GM12878 (cell line): ENCODE data around the gene ITPR2.

Experiments
- E2F8 ChIP-seq: fragments of 450-650 bp; IDR thresholded peaks from 2 replicates; pipeline ENCODE4 v1.6.1; 2018; ENCODE audit warnings: mild to moderate bottlenecking, low read depth, moderate library complexity; ENCODE audit not compliant: partially characterized antibody
- KLF5 ChIP-seq: fragments of 450-650 bp; IDR thresholded peaks from 2 replicates; pipeline ENCODE4 v1.6.1; 2014; ENCODE audit warnings: mild to moderate bottlenecking; ENCODE audit not compliant: partially characterized antibody
- POLR2A ChIP-seq: IDR thresholded peaks from 2 replicates; pipeline ENCODE4 v1.6.1; 2011; ENCODE audit warnings: low read depth, mild to moderate bottlenecking, low read length
- POLR2AphosphoS2 ChIP-seq: IDR thresholded peaks from 2 replicates; pipeline ENCODE4 v1.6.1; 2011; ENCODE audit warnings: low read depth, mild to moderate bottlenecking, low read length, improper control_type of control experiment, moderate library complexity
- SIX5 ChIP-seq: IDR thresholded peaks from 2 replicates; pipeline ENCODE4 v1.6.1; 2011; ENCODE audit warnings: mild to moderate bottlenecking, low read depth, low read length, moderate library complexity; ENCODE audit not compliant: severe bottlenecking
- TBL1XR1 ChIP-seq: IDR thresholded peaks from 2 replicates; pipeline ENCODE4 v1.6.1; 2012; ENCODE audit warnings: low read depth, low read length, improper control_type of control experiment
- TCF12 ChIP-seq: IDR thresholded peaks from 2 replicates; pipeline ENCODE4 v1.6.1; 2011; ENCODE audit warnings: low read depth, mild to moderate bottlenecking, low read length
- TF ChIP-seq, protein P1 (sequence below), 3 experiments: IDR thresholded peaks in 2 of 3; conservative IDR thresholded peaks in 1 of 3; 2 replicates each; pipeline ENCODE4 v1.5.1; 2011; ENCODE audit warnings: low read depth in 3 of 3, low read length in 3 of 3, mild to moderate bottlenecking in 3 of 3, control low read depth in 2 of 3, moderate library complexity in 2 of 3, inconsistent platforms in 1 of 3, mixed read lengths in 1 of 3; ENCODE audit not compliant: control insufficient read depth in 2 of 3, insufficient read depth in 1 of 3; ENCODE audit errors: extremely low read depth in 1 of 3
- TF ChIP-seq, protein P2 (sequence below): IDR thresholded peaks from 2 replicates; pipeline ENCODE4 v1.6.1; 2011; ENCODE audit warnings: borderline replicate concordance, low read depth, mild to moderate bottlenecking, moderate library complexity, mixed read lengths, low read length; ENCODE audit not compliant: insufficient read depth; ENCODE audit errors: extremely low read length
- TF ChIP-seq, protein P3 (sequence below): IDR thresholded peaks from 2 replicates; pipeline ENCODE4 v1.6.1; 2012; ENCODE audit warnings: low read depth, low read length, improper control_type of control experiment
- TF ChIP-seq, protein P4 (sequence below): fragments of 450-650 bp; IDR thresholded peaks from 2 replicates; pipeline ENCODE4 v1.6.1; 2017; ENCODE audit warnings: mild to moderate bottlenecking
- TF ChIP-seq, protein P5 (sequence below): IDR thresholded peaks from 2 replicates; pipeline ENCODE4 v1.6.1; 2011; ENCODE audit warnings: low read depth, mild to moderate bottlenecking, low read length, moderate library complexity, borderline replicate concordance; ENCODE audit errors: extremely low read depth

DNA sequence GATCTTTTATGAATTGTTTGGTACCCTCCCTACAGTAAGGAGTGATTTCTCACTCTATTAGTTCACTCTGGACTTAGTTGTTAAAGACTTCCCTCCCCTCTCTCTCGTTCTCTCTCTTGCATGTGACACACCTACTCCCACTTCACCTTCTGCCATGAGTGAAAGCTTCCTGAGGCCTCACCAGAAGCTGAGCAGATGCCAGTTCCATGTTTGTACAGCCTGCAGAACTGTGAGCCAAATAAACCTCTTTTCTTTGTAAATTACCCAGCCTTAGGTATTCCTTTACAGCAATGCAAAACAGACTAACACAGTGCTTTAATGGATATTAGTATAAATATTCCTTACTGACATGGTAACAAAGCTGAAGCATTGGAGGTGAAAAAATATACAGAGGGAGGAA lies 450.0 kb downstream of the ITPR2 start:
- TF ChIP-seq, protein P1, sequence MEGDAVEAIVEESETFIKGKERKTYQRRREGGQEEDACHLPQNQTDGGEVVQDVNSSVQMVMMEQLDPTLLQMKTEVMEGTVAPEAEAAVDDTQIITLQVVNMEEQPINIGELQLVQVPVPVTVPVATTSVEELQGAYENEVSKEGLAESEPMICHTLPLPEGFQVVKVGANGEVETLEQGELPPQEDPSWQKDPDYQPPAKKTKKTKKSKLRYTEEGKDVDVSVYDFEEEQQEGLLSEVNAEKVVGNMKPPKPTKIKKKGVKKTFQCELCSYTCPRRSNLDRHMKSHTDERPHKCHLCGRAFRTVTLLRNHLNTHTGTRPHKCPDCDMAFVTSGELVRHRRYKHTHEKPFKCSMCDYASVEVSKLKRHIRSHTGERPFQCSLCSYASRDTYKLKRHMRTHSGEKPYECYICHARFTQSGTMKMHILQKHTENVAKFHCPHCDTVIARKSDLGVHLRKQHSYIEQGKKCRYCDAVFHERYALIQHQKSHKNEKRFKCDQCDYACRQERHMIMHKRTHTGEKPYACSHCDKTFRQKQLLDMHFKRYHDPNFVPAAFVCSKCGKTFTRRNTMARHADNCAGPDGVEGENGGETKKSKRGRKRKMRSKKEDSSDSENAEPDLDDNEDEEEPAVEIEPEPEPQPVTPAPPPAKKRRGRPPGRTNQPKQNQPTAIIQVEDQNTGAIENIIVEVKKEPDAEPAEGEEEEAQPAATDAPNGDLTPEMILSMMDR (IDR thresholded peaks at IDR 0.05 in 2 of 3, conservative IDR thresholded peaks at IDR 0.05 in 1 of 3; ENCODE audit: control insufficient read depth in 2 of 3, extremely low read depth in 1 of 3, insufficient read depth in 1 of 3, low read depth in 3 of 3, low read length in 3 of 3) = no peak
- TF ChIP-seq, protein P2, sequence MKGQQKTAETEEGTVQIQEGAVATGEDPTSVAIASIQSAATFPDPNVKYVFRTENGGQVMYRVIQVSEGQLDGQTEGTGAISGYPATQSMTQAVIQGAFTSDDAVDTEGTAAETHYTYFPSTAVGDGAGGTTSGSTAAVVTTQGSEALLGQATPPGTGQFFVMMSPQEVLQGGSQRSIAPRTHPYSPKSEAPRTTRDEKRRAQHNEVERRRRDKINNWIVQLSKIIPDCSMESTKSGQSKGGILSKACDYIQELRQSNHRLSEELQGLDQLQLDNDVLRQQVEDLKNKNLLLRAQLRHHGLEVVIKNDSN = no peak
- TF ChIP-seq, protein P3, sequence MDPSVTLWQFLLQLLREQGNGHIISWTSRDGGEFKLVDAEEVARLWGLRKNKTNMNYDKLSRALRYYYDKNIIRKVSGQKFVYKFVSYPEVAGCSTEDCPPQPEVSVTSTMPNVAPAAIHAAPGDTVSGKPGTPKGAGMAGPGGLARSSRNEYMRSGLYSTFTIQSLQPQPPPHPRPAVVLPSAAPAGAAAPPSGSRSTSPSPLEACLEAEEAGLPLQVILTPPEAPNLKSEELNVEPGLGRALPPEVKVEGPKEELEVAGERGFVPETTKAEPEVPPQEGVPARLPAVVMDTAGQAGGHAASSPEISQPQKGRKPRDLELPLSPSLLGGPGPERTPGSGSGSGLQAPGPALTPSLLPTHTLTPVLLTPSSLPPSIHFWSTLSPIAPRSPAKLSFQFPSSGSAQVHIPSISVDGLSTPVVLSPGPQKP = no peak
- no peak for TF ChIP-seq TCF12
- no peak for TF ChIP-seq KLF5
- TF ChIP-seq POLR2AphosphoS2 = no peak
- TF ChIP-seq TBL1XR1 = no peak
- TF ChIP-seq E2F8 = no peak
- TF ChIP-seq POLR2A = no peak
- TF ChIP-seq, protein P4, sequence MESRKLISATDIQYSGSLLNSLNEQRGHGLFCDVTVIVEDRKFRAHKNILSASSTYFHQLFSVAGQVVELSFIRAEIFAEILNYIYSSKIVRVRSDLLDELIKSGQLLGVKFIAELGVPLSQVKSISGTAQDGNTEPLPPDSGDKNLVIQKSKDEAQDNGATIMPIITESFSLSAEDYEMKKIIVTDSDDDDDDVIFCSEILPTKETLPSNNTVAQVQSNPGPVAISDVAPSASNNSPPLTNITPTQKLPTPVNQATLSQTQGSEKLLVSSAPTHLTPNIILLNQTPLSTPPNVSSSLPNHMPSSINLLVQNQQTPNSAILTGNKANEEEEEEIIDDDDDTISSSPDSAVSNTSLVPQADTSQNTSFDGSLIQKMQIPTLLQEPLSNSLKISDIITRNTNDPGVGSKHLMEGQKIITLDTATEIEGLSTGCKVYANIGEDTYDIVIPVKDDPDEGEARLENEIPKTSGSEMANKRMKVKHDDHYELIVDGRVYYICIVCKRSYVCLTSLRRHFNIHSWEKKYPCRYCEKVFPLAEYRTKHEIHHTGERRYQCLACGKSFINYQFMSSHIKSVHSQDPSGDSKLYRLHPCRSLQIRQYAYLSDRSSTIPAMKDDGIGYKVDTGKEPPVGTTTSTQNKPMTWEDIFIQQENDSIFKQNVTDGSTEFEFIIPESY = no peak
- TF ChIP-seq SIX5 = no peak
- TF ChIP-seq, protein P5, sequence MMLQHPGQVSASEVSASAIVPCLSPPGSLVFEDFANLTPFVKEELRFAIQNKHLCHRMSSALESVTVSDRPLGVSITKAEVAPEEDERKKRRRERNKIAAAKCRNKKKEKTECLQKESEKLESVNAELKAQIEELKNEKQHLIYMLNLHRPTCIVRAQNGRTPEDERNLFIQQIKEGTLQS = no peak
